Activated CD8-positive, alpha-beta memory T cell treated with anti-CD3 and anti-CD28 coated beads for 36 hours (primary cell): ENCODE data around the gene MIGA1. TPM values are rescaled to one million over a fixed set of nuclear protein-coding genes. Genes with fewer than 3 reads are reported as not detected.
"Not testable (repeated sequence)": the region's sequence is repeated elsewhere in the genome, so short reads cannot be mapped to it uniquely, and the experiment has no call there.

Experiments
- CTCF ChIA-PET: fragments of 350-600 bp; sonication (Branson Sonifier 250); formaldehyde crosslinking; loops from one replicate; lab custom pipeline; 2021; ENCODE audit warnings: antibody characterized with exemption; lab: Charles Lee
- POLR2A ChIA-PET: fragments of 350-600 bp; sonication (Branson Sonifier 250); formaldehyde crosslinking; loops from one replicate; lab custom pipeline; 2021; ENCODE audit warnings: antibody characterized with exemption; lab: Charles Lee
- total RNA-seq, 2 experiments: library from RNA; stranded (reverse); gene quantifications; one replicate each; pipeline ENCODE4 v1.2.3, GENCODE V29; 2021

MIGA1 gene
- 10 to 100 TPM in 1 of 2 experiments, 1 to 10 TPM in 1; 8.9 to 10.3 TPM for total RNA-seq

DNA sequence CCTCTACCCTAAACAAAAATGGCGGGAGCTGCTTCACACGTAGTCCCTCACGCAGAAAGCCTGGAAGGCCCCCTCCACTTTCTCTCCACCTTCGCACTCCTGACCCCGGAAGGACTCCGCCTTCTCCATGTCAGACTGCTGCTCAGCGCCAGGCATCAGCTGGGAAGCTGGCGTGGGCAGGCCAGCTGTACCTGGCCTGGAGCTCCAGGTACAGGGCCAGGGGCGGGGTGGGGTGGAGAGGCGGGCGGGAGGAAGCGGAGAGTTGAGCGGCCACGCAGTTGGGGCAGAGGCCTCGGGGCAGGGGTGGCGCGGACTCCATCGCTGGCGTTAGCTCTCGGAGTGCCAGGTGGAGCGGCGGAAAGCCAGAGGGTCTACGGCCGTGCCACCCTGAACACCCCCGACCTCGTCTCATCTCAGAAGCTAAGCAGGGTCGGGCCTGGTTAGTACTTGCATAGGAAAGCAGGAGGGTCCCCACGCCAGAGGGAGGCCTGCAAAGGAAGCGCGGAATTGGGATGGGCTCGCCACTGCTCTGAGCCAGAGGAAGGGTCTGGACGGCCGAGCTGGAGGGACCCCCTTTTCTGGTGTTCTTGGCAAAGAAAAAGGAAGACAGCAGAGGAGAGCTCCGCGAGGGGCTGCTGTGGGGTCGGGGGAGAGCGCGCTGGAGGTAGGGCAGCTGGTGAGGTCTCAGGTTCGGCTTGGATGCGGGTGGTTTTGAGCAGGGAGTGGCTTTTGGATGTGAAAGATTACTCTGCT lies at the start of gene MIGA1:
TSS of gene MIGA1 (plus strand) at position 121 of the 753 bp plus-strand sequence. CDS start 3,604 bp downstream, outside the sequence.
- POLR2A ChIA-PET, result interaction anchor here (0.6 to 1.0 kb wide), 3 partner anchors 20 to 225 kb away, joined by 3 to 4 read pairs (median 3); partner anchors contain the start of gene DNAJB4
- CTCF ChIA-PET, result interaction anchor here (0.5 to 1.1 kb wide), 6 partner anchors 22 to 201 kb away, joined by 3 to 6 read pairs (median 4); partner anchors contain the start of gene ZZZ3

- CTCF ChIA-PET, result interaction anchor here (0.7 kb wide), 2 partner anchors 68 to 1711 kb away, joined by 3 read pairs; no protein-coding TSS in a partner anchor
- POLR2A ChIA-PET, result no interaction called here
Measured at GRCh38 chr1:77732090-77732489, 47.4 kb upstream of the MIGA1 start.

DNA sequence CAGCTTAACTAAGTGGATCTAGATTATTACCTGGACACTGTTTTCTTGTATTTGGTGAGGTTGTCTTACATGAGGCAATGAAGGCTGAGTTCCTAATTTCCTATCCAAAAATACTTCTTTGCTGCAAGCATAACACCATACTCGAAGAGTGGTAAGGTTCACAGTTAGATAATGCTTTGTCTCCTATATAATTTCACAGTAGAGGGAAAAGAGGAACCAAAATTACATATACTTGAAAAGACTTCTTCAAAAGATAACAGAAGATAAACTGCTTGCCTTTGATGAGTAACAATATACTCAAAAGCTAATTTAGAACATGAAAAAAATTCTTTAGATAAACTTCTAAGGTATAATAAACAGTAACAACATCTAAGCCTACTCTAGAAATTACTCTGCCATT lies 40.2 kb upstream of the MIGA1 start:
- CTCF ChIA-PET, result no interaction called here
- POLR2A ChIA-PET, result no interaction called here

GRCh38 chr1:77741316-77741715 lies 38.1 kb upstream of the MIGA1 start:
- ChIA-PET POLR2A (no interaction called here), CTCF (no interaction called here)

- CTCF ChIA-PET, result no interaction called here
Measured at GRCh38 chr1:77742011-77742555, 37.4 kb upstream of the MIGA1 start.

GRCh38 chr1:77744576-77744975 lies 34.9 kb upstream of the MIGA1 start:
- ChIA-PET CTCF (no interaction called here), POLR2A (no interaction called here)

More at GRCh38 chr1:77742011-77742555, 37.4 kb upstream of the MIGA1 start:
- POLR2A ChIA-PET, result no interaction called here

GRCh38 chr1:77749489-77749888 lies 30.0 kb upstream of the MIGA1 start:
- CTCF ChIA-PET, POLR2A ChIA-PET: not testable (repeated sequence)

- CTCF ChIA-PET, result no interaction called here
- POLR2A ChIA-PET, result no interaction called here
Measured at GRCh38 chr1:77756052-77756754, 23.2 kb upstream of the MIGA1 start.

DNA sequence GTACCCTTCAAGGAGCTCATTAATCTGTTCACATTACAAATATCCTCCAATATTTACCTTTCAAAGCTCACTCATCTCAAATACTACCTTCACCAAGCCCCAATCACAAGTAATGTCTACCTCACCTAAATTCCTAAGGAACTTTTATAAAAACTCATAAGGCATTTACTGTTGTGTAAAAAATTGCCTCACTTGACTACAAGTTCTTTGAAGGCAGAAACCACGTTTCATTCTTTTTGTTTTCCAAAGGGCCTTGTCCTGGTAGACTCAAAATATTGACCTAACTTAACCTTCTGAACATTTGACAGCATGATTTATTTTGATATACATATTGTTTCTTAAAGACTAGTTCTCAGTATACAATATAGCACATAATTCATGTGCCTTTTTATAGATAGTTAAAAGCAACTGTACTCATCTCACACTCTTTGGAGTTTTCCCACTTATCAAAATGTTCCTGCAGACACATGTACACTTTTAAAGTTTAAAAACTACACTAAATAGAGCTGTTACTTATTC lies 22.3 kb upstream of the MIGA1 start:
- POLR2A ChIA-PET, result no interaction called here
- CTCF ChIA-PET, result interaction anchor here (1.4 kb wide), 1 partner anchor 23 kb away, joined by 4 read pairs; the partner anchor contains the start of gene MIGA1

GRCh38 chr1:77757603-77758002 lies 21.8 kb upstream of the MIGA1 start:
- POLR2A ChIA-PET, result no interaction called here
- CTCF ChIA-PET, result interaction anchor here (1.4 kb wide), 1 partner anchor 22 kb away, joined by 4 read pairs; the partner anchor contains the start of gene MIGA1

DNA sequence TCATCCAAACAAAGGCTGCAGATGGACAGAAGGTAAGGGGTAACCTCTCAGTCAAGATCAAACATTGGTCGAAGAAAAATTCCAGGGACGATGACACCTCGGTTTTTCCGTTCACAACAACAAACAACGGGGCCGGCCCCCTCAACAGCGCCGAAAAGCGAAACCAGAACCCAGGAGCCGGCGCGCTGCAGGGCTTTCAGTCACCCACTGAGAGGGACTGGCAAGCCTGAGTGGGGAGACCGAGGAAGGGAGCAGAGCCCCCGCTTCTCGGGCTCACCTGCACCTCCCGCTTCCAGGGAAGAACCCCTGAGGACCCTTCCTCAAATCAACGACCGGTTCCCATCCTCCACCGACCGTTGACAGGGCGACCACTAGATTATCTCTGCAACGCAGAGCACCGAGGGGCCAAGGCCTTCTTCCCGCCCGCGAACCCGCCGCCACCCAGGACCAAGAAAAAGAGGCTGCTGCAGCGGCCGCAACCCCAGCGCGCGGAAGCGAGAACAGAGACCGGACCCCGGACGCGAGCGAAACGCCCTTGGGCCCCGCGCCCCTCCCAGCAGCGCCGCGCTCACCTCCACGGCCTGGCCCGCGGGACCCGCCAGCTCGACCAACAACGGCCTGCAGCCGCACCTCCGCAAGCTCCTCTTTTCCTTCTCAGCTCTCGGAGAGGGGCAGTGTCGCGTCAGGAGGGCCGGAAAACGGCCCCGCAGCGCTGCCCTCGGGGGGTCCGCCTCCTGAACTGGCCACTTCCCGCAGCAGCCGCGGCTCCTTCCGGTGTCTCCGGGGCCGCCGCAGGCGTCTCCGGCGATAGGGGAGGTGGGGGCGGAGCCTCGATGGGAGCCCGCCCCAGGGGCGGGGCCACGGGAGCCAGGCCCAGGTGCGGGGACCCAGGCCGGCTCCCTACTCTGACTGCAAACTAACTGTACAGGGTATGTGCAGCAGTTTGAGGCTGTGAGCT lies 20.1 kb upstream of the MIGA1 start, which contains the start of gene USP33:
TSS of gene USP33 (minus strand) at position 782 of the 958 bp plus-strand sequence. CDS start 18,155 bp downstream, outside the sequence.
- ChIA-PET CTCF (no interaction called here), POLR2A (interaction anchor here (0.6 kb wide), 2 partner anchors 20 to 214 kb away, joined by 3 to 10 read pairs; partner anchors contain the start of gene MIGA1)

- CTCF ChIA-PET, result no interaction called here
- POLR2A ChIA-PET, result no interaction called here
Measured at GRCh38 chr1:77762072-77762476, 17.4 kb upstream of the MIGA1 start.

GRCh38 chr1:77768006-77768405 lies 11.4 kb upstream of the MIGA1 start:
- ChIA-PET POLR2A (no interaction called here), CTCF (no interaction called here)

GRCh38 chr1:77776007-77776700 lies 3.3 kb upstream of the MIGA1 start:
- POLR2A ChIA-PET, result interaction anchor here (0.7 kb wide), 1 partner anchor 187 kb away, joined by 3 read pairs; no protein-coding TSS in a partner anchor

GRCh38 chr1:77781683-77782082 lies 2.2 kb downstream of the MIGA1 start:
- POLR2A ChIA-PET, result no interaction called here
- CTCF ChIA-PET, result no interaction called here

More at GRCh38 chr1:77776007-77776700, 3.3 kb upstream of the MIGA1 start:
- CTCF ChIA-PET, result no interaction called here

GRCh38 chr1:77783141-77783540 lies 3.7 kb downstream of the MIGA1 start:
- POLR2A ChIA-PET, result interaction anchor here (0.6 kb wide), 1 partner anchor 316 kb away, joined by 4 read pairs; no protein-coding TSS in a partner anchor
- CTCF ChIA-PET, result no interaction called here

- CTCF ChIA-PET, POLR2A ChIA-PET: not testable (repeated sequence)
Measured at GRCh38 chr1:77786093-77786741, 6.8 kb downstream of the MIGA1 start.
